Measurements from ENCODE around the gene R3HDM2. TPM values are rescaled to one million over a fixed set of nuclear protein-coding genes. Genes with fewer than 3 reads are reported as not detected.

Gene R3HDM2
- total RNA-seq, 2 experiments from 2014 or later = 25.8 to 47.2 TPM

- no peak overlapping the region for H3K4me3 ChIP-seq (ENCODE audit: low read depth, low read length, poor library complexity, severe bottlenecking)
- H3K9me2 ChIP-seq (ENCODE audit: insufficient read depth, low read length) = no peaks in the 10 kb centered on the region
- no peak overlapping the region for H3K27ac ChIP-seq (ENCODE audit: low read depth, low read length, poor library complexity, severe bottlenecking)
- no TSS peak for BruUV-seq (replicated peaks)
- ChIA-PET CTCF (ENCODE audit: unreplicated experiment) (no interaction called here), POLR2A (interaction anchor here (0.6 to 1.1 kb wide), 3 partner anchors 10 to 21 kb away, joined by 3 to 5 read pairs (median 3); no protein-coding TSS in a partner anchor)
- no peak overlapping the region for H3K4me2 ChIP-seq (ENCODE audit: low read length)
- H3K4me1 ChIP-seq (ENCODE audit: insufficient read depth, low read length, poor library complexity, severe bottlenecking) = peaks cover 7% of the 10 kb centered on the region
- TF ChIP-seq CTCF (conservative IDR thresholded peaks at IDR 0.05; ENCODE audit: low read length) = no peak
- TF ChIP-seq EZH2phosphoT487 (IDR thresholded peaks at IDR 0.05; ENCODE audit: borderline replicate concordance, low read depth, low read length) = no peak
- no peaks in the 10 kb centered on the region for H3K9me3 ChIP-seq (ENCODE audit: low read length)
- H3K36me3 ChIP-seq (ENCODE audit: insufficient read depth, low read length) = no peaks in the 10 kb centered on the region
- no peak overlapping the region for H2AFZ ChIP-seq (ENCODE audit: low read length)
- no peaks in the 10 kb centered on the region for H3K79me2 ChIP-seq (ENCODE audit: insufficient read depth, low read depth, low read length)
- DNase-seq (ENCODE audit: low spot score) = no peak
- intact Hi-C loops (cut with micrococcal nuclease; ENCODE audit: unreplicated experiment) = no loop called here
- no peaks in the 10 kb centered on the region for H4K20me1 ChIP-seq (ENCODE audit: insufficient read depth, low read length)
Measured at GRCh38 chr12:57250541-57250940, 180.3 kb downstream of the R3HDM2 start.

DNA sequence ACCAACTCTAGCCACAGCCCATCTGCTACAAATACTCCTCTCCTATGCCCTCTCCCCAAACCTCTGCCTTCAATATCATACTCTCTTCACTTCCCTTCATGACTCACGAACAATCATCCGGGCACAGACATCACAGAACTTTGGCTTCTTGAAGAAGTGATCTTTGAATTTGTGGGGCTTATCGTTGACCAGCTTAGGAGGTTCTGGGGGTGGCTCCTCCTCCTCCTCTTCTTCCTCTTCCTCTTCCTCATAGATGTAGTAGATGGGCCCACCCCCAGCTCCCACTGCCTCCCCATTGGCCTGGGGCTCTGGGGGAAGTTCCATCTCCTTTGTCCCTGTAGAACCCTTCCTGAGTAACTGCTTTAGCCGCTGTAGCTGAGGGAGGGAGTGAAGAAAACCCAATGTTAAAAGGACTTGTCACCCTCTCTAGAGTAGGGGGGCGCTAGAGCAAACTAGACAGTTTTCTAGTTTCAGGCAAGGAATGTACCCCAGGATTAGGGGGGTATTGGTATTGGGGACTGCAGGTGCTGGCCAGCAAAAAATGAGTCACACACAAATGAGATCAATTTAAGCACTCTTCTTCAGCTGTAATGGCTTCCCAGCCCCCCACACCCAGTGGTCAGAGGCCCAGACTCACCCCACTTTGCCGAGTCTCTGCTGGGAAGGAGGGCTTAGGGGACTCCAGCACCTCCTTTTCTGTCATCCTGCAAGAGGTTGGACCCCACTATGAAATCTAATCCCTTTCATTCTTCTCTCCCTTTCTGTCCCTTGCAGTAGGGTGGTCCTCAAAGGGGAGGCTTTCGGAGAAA, 181.7 kb downstream of the R3HDM2 start:
- Histone ChIP-seq H3K36me3 (ENCODE audit: insufficient read depth, low read length) (no peaks in the 10 kb centered on the region), H3K4me2 (ENCODE audit: low read length) (peak overlapping the region; percentile 17; the same call in 1 of the 2 replicates), H3K4me1 (ENCODE audit: insufficient read depth, low read length, poor library complexity, severe bottlenecking) (peaks cover 10% of the 10 kb centered on the region), H2AFZ (ENCODE audit: low read length) (no peak overlapping the region; the same call in 1 of the 2 replicates), H3K4me3 (ENCODE audit: low read depth, low read length, poor library complexity, severe bottlenecking) (no peak overlapping the region), H3K79me2 (ENCODE audit: insufficient read depth, low read depth, low read length) (no peaks in the 10 kb centered on the region), H3K9me2 (ENCODE audit: insufficient read depth, low read length) (no peaks in the 10 kb centered on the region), H3K27ac (ENCODE audit: low read depth, low read length, poor library complexity, severe bottlenecking) (no peak overlapping the region), H4K20me1 (ENCODE audit: insufficient read depth, low read length) (no peaks in the 10 kb centered on the region), H3K9me3 (ENCODE audit: low read length) (no peaks in the 10 kb centered on the region)
- DNase-seq (ENCODE audit: low spot score) = no peak
- intact Hi-C loops (cut with micrococcal nuclease; ENCODE audit: unreplicated experiment) = no loop called here
- BruUV-seq (replicated peaks) = no TSS peak
- CTCF ChIA-PET (ENCODE audit: unreplicated experiment) = no interaction called here
- TF ChIP-seq CTCF (conservative IDR thresholded peaks at IDR 0.05; ENCODE audit: low read length) (peak; percentile 42), EZH2phosphoT487 (IDR thresholded peaks at IDR 0.05; ENCODE audit: borderline replicate concordance, low read depth, low read length) (no peak)
- POLR2A ChIA-PET = interaction anchor here (1.1 kb wide), 1 partner anchor 8 kb away, joined by 3 read pairs; no protein-coding TSS in a partner anchor

GRCh38 chr12:57247041-57247440, 183.8 kb downstream of the R3HDM2 start:
- DNase-seq (ENCODE audit: low spot score) = no peak

More at GRCh38 chr12:57247041-57247440, 183.8 kb downstream of the R3HDM2 start:
- Histone ChIP-seq H4K20me1 (ENCODE audit: insufficient read depth, low read length) (no peaks in the 10 kb centered on the region), H3K4me3 (ENCODE audit: low read depth, low read length, poor library complexity, severe bottlenecking) (no peak overlapping the region), H3K27ac (ENCODE audit: low read depth, low read length, poor library complexity, severe bottlenecking) (no peak overlapping the region), H3K36me3 (ENCODE audit: insufficient read depth, low read length) (no peaks in the 10 kb centered on the region), H3K9me2 (ENCODE audit: insufficient read depth, low read length) (no peaks in the 10 kb centered on the region), H3K9me3 (ENCODE audit: low read length) (no peaks in the 10 kb centered on the region), H3K4me1 (ENCODE audit: insufficient read depth, low read length, poor library complexity, severe bottlenecking) (peaks cover 22% of the 10 kb centered on the region), H3K79me2 (ENCODE audit: insufficient read depth, low read depth, low read length) (no peaks in the 10 kb centered on the region), H2AFZ (ENCODE audit: low read length) (no peak overlapping the region), H3K4me2 (ENCODE audit: low read length) (no peak overlapping the region)
- ChIA-PET CTCF (ENCODE audit: unreplicated experiment) (no interaction called here), POLR2A (interaction anchor here (0.7 kb wide), 2 partner anchors 19 to 905 kb away, joined by 3 to 4 read pairs; no protein-coding TSS in a partner anchor)
- no TSS peak for BruUV-seq (replicated peaks)
- TF ChIP-seq EZH2phosphoT487 (IDR thresholded peaks at IDR 0.05; ENCODE audit: borderline replicate concordance, low read depth, low read length) = no peak
- TF ChIP-seq CTCF (conservative IDR thresholded peaks at IDR 0.05; ENCODE audit: low read length) = no peak
- intact Hi-C loops (cut with micrococcal nuclease; ENCODE audit: unreplicated experiment) = no loop called here
